Natural killer cell (primary cell): Measurements from ENCODE around the gene ARID3B. TPM values are rescaled to one million over a fixed set of nuclear protein-coding genes. Genes with fewer than 3 reads are reported as not detected.
"Not testable (repeated sequence)": the region's sequence is repeated elsewhere in the genome, so short reads cannot be mapped to it uniquely, and the experiment has no call there.

Experiments
- ATAC-seq, 3 donors: fragments of 150-1000 bp in 2 of 3; fragments of 200-7000 bp in 1 of 3; cut with Tn5 transposase; 1 replicate in 1 of 3; 2 replicates in 2 of 3; pipeline ENCODE4 v1.10.0; 2021; ENCODE audit warnings: mild to moderate bottlenecking in 2 of 3, moderate library complexity in 2 of 3
- DNase-seq, 2 donors: peaks; one replicate each; pipeline versions ENCODE4 v3.0.0 to v3.0.0-alpha.2; 2013 to 2021; ENCODE audit warnings: mixed read lengths in 1 of 2
- H3K27ac ChIP-seq: one replicate; pipeline ENCODE4 v1.5.1; 2013; ENCODE audit warnings: mild to moderate bottlenecking, low read length
- H3K27me3 ChIP-seq: one replicate; pipeline ENCODE4 v1.6.1; 2013; ENCODE audit warnings: low read length; ENCODE audit not compliant: control insufficient read depth, insufficient read depth
- H3K36me3 ChIP-seq: one replicate; pipeline ENCODE4 v1.6.1; 2013; ENCODE audit warnings: low read length; ENCODE audit not compliant: control insufficient read depth, insufficient read depth
- H3K4me1 ChIP-seq: one replicate; pipeline ENCODE4 v1.6.1; 2013; ENCODE audit warnings: low read length; ENCODE audit not compliant: control insufficient read depth, insufficient read depth
- H3K4me3 ChIP-seq: one replicate; pipeline ENCODE4 v1.5.1; 2013; ENCODE audit warnings: low read length
- H3K9me3 ChIP-seq: one replicate; pipeline ENCODE4 v1.6.1; 2013; ENCODE audit warnings: low read length; ENCODE audit not compliant: control insufficient read depth, insufficient read depth
- H3K27ac Mint-ChIP-seq, 2 donors: one replicate each; pipeline ENCODE4 v1.8.0; 2022; ENCODE audit warnings: mild to moderate bottlenecking in 2 of 2, mixed read lengths in 2 of 2, moderate library complexity in 1 of 2
- H3K27me3 Mint-ChIP-seq, 2 donors: one replicate each; pipeline ENCODE4 v1.8.0; 2022; ENCODE audit warnings: low read depth in 2 of 2, mixed read lengths in 2 of 2
- H3K36me3 Mint-ChIP-seq: one replicate; pipeline ENCODE4 v1.8.0; 2022; ENCODE audit warnings: mixed read lengths
- H3K4me1 Mint-ChIP-seq, 2 donors: one replicate each; pipeline ENCODE4 v1.8.0; 2022; ENCODE audit warnings: mixed read lengths in 2 of 2
- H3K4me3 Mint-ChIP-seq: one replicate; pipeline ENCODE4 v1.8.0; 2022; ENCODE audit warnings: mild to moderate bottlenecking, moderate library complexity, mixed read lengths
- H3K9me3 Mint-ChIP-seq, 2 donors: one replicate each; pipeline ENCODE4 v1.8.0; 2022; ENCODE audit warnings: mixed read lengths in 2 of 2
- CTCF ChIP-seq: fragments of 200-600 bp; IDR thresholded peaks from one replicate; pipeline ENCODE4 v1.8.0; 2022; ENCODE audit warnings: antibody characterized with exemption
- WGBS: methylation state at CpG from one replicate; pipeline ENCODE4 v1.1.7; 2013; ENCODE audit warnings: missing lambda C conversion rate; ENCODE audit not compliant: insufficient coverage; 5-methylcytosine and 5-hydroxymethylcytosine counted together
- intact Hi-C: fragments of 100-400 bp; cut with micrococcal nuclease; formaldehyde crosslinking; loops from one replicate; pipeline ENCODE4 v1.14.2; 2022
- total RNA-seq, 4 donors: library from RNA; stranded (reverse); fragments of 120-200 nt in 1 of 4; gene quantifications; one replicate each; pipeline versions ENCODE4 v1.2.3 to v1.2.4, GENCODE V29; 2013 to 2022

The ARID3B gene
- total RNA-seq, 3 donors from 2014 or later (not counting 1 experiment from before 2014, with no cell fraction given), result 56.4 to 59.2 (median 58.3) TPM

DNA sequence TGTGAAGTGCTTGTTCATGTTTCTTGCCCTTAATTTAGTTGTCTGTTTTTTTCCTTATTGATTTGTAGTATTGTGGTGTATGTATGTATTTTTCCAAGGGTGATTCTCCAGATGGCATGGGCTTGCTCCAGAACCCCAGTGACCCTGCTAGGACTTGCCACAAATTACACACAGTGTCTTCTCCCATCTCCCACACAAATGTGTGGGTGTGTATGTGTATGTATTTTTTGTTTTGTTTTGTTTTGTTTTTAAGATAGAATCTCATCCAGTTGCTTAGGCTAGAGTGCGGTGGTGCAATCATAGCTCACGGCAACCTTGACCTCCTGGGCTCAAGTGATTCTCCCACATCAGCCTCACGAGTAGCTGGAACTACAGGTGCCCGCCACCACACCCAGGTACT is 36.2 kb upstream of the ARID3B start:
- H3K4me1 Mint-ChIP-seq, result no peaks in the 10 kb centered on the region
- Histone ChIP-seq H3K4me1 (no peaks in the 10 kb centered on the region), H3K4me3 (no peak overlapping the region), H3K27me3 (no peaks in the 10 kb centered on the region), H3K27ac (no peak overlapping the region), H3K36me3 (no peaks in the 10 kb centered on the region), H3K9me3 (no peaks in the 10 kb centered on the region)
- H3K36me3 Mint-ChIP-seq, result peaks cover 9% of the 10 kb centered on the region
- intact Hi-C loops, result no loop called here
- TF ChIP-seq CTCF, result no peak
- no peak overlapping the region for H3K4me3 Mint-ChIP-seq
- H3K9me3 Mint-ChIP-seq, result no peaks in the 10 kb centered on the region
- ATAC-seq (no peak), DNase-seq (no peak)
- H3K27me3 Mint-ChIP-seq, result no peaks in the 10 kb centered on the region
- H3K27ac Mint-ChIP-seq, result no peak overlapping the region
- WGBS, result 92% methylated on average over 4 of the region's 4 CpGs

GRCh38 chr15:74505837-74506514 is 35.0 kb upstream of the ARID3B start:
- WGBS, result 95% methylated on average over 6 of the region's 6 CpGs
- H3K9me3 ChIP-seq, result no peaks in the 10 kb centered on the region
- H3K36me3 ChIP-seq, result no peaks in the 10 kb centered on the region
- Mint-ChIP-seq H3K27ac (no peak overlapping the region), H3K27me3 (no peaks in the 10 kb centered on the region), H3K36me3 (peaks cover 9% of the 10 kb centered on the region), H3K9me3 (no peaks in the 10 kb centered on the region), H3K4me3 (no peak overlapping the region), H3K4me1 (no peaks in the 10 kb centered on the region)
- H3K4me1 ChIP-seq, result no peaks in the 10 kb centered on the region
- intact Hi-C loops, result no loop called here
- H3K27me3 ChIP-seq, result no peaks in the 10 kb centered on the region
- TF ChIP-seq CTCF, result no peak
- H3K4me3 ChIP-seq, result no peak overlapping the region
- ATAC-seq (no peak), DNase-seq (no peak)
- no peak overlapping the region for H3K27ac ChIP-seq

DNA sequence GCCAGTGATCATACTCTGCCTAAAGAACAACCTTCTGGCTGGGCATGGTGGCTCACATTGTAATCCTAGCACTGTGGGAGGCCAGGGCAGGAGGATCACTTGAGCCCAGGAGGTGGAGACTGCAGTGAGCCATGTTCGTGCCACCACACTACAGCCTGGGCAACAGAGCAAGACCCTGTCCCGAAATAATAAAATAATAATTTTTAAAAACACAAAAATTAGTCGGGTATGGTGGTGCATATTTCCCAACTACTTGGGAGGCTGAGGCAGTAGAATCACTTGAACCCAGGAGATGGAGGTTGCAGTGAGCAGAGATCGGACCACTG is 34.5 kb upstream of the ARID3B start:
- intact Hi-C loops, result no loop called here
- Histone ChIP-seq H3K4me1 (peaks cover 1% of the 10 kb centered on the region), H3K9me3 (no peaks in the 10 kb centered on the region), H3K4me3 (no peak overlapping the region), H3K27me3 (no peaks in the 10 kb centered on the region), H3K36me3 (no peaks in the 10 kb centered on the region), H3K27ac (no peak overlapping the region)
- no peak for TF ChIP-seq CTCF
- Mint-ChIP-seq H3K36me3 (peaks cover 9% of the 10 kb centered on the region), H3K4me3 (no peak overlapping the region), H3K27me3 (no peaks in the 10 kb centered on the region), H3K4me1 (no peaks in the 10 kb centered on the region), H3K27ac (no peak overlapping the region), H3K9me3 (no peaks in the 10 kb centered on the region)
- ATAC-seq (no peak), DNase-seq (no peak)
- 92% methylated on average over 3 of the region's 4 CpGs for WGBS

DNA sequence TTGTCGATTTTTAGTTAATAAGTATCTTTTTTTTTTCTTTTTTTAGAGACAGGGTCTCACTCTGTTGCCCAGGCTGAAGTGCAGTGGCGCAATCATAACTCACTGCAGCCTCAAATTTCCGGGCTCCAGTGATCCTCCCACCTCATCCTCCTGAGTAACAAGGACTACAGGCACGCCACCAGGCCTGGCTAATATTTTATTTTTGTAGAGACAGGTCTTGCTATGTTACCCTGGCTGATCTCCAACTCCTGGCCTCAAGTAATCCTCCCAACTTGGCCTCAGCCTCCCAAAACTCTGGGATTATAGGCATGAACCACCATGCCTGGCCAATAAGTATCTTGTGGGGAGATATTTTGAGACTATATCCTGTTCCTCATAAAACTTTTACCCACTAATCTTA is 29.4 kb upstream of the ARID3B start:
- peaks cover 10% of the 10 kb centered on the region in 2 donors for H3K4me1 Mint-ChIP-seq
- TF ChIP-seq CTCF, result no peak
- H3K4me3 Mint-ChIP-seq, result no peak overlapping the region
- no peaks in the 10 kb centered on the region for H3K9me3 Mint-ChIP-seq
- no peak for DNase-seq
- 86% methylated on average over 3 of the region's 4 CpGs for WGBS
- Histone ChIP-seq H3K9me3 (no peaks in the 10 kb centered on the region), H3K27ac (peak overlapping the region; percentile 45), H3K4me1 (peaks cover 12% of the 10 kb centered on the region), H3K36me3 (no peaks in the 10 kb centered on the region), H3K4me3 (no peak overlapping the region), H3K27me3 (no peaks in the 10 kb centered on the region)
- H3K27me3 Mint-ChIP-seq, result no peaks in the 10 kb centered on the region
- no peak for ATAC-seq
- intact Hi-C loops, result no loop called here
- H3K27ac Mint-ChIP-seq, result peak overlapping the region in 1 of 2 donors; percentile 76
- H3K36me3 Mint-ChIP-seq, result no peaks in the 10 kb centered on the region

GRCh38 chr15:74514059-74514458 is 27.0 kb upstream of the ARID3B start:
- H3K36me3 ChIP-seq, H3K27me3 ChIP-seq, DNase-seq, H3K27ac Mint-ChIP-seq, H3K4me3 Mint-ChIP-seq, H3K4me3 ChIP-seq, H3K36me3 Mint-ChIP-seq, H3K9me3 Mint-ChIP-seq, intact Hi-C loops, ATAC-seq, H3K27me3 Mint-ChIP-seq, H3K27ac ChIP-seq, H3K9me3 ChIP-seq: not testable (repeated sequence)
- peaks cover 12% of the 10 kb centered on the region for H3K4me1 ChIP-seq
- H3K4me1 Mint-ChIP-seq, result peaks cover 10% of the 10 kb centered on the region in 2 donors
- 92% methylated on average over 4 of the region's 4 CpGs for WGBS
